T follicular helper cell (primary cell): Measurements from ENCODE around the gene ITGAL.

Experiments used
- DNase-seq: peaks from one replicate; pipeline ENCODE4 v3.0.0-alpha.2; 2020; ENCODE audit warnings: low read depth

The ITGAL gene

DNA sequence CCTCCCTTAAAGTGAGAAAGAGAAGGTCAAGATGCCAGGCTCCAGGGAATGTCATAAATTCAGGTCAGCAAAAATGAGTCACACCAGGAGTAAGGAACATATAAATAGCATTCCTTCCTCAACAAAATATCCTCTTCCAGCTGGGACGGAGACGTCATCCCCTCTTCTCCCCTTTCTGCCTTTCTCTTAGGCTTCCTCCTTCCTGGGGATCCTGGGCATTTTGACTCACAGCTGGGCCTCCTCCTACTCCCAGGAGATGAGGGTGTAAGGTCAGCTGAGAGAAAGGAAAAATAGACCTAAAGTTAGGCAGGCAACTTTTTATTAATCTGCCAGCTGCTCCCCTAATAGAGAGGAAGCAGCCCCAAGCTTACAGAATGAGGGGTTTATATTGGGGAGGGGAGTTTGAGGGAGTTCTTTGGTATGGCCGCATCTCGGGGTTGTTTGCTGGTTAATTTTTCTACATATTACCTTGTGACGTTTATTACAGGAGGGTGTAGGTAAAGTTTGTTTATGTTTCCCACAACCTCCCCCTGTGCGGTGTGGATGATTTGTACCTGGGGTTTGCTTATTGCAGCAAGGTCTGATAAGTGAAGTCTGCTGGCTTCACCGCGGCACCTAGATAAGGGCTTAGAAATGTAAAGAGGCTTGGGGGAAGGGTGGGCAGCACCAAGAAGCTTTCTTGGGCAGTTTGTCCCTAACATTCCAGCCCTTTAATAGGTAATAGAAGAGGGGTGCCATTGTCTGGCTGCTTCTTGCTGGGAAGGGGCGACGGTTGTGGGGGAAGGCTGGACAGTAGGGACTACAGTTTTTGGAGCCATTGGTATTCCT, 69.2 kb downstream of the ITGAL start:
- DNase-seq, result no peak

DNA sequence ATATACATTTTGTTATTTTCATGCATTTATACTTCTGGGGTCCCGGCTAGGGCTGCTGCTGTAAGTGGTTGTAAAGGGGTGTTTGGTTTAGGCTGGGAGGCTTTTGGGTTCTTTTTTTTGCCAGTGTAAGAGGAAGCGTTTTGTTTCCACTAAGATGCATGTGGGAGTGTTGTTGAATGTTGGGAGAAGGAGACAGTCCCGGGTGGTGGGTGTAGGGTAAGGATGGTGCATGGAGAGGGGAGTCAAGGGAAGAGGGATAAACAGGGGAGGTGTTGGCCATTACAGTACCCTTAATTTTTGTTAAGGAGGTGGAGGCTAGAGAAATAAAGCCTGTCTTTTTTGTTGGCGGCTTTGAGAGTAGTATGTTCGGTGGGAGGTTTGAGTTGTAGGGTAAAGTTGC, 70.5 kb downstream of the ITGAL start:
- no peak for DNase-seq

DNA sequence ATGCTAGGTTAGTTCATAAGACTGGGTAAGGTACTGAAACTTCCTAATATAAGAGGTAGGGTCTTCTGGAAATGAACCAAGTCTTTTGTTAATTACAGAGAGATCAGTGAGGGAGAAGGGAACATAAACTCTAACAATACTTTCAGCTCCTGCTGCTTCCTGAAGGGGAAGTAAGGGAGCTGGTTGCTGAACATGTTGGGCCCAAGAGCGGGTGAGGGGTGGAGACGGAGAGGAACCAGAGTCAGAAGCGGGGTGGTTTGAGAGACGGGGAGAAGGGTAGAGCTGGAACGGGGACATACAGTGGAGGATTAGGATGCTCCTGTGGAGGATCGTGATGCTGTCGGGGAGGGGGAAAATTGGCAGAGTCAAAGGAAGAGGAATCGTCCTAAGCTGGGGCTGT, 73.6 kb downstream of the ITGAL start:
- DNase-seq, result no peak

DNA sequence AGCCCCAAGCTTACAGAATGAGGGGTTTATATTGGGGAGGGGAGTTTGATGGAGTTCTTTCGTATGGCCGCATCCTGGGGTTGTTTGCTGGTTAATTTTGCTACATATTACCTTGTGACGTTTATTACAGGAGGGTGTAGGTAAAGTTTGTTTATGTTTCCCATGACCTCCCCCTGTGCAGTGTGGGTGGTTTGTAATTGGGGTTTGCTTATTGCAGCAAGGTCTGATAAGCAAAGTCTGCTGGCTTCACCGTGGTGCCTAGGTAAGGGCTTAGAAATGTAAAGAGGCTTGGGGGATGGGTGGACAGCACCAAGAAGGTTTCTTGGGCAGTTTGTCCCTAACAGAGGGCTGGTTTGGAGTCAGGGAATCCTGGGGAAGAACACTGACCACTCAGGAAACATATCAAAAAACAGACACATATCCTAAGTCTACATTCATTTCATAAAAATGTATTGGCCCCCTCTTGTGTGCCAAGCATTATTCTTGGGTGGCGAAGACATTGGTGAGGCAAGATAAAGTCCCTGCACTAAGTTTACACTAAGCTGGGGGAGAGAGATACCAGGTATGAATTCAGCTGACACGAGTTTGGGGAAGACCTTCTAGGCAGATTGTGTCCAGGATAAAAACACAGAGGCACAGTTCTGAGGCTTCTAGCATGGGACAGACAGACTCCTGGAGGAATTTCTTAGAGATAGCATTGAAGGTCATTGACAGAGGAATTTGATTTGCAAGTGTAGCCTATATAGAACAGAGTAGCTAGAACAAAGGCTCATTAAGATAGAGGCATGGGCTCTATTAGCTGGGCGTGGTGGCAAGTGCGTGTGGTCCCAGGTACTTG, 76.1 kb downstream of the ITGAL start:
- no peak for DNase-seq

DNA sequence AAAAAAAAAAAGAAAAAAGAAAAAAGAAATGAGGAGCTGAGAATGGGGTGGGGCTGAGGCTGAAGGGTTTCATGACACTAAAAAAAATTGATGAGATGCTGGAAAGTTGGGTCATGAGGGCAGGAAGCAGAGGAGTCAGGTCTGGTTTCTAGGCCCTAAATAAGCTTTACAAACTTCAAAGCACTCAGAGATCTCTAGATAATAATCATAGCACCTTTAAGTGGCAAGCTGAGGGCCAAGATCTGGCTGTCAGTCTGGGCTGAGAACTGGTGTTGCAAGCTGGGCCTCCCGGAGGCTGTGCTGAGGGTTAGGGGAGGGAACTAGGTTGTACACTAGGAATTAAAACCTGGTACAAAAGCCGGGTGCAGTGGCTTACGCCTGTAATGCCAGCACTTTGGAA, 79.2 kb downstream of the ITGAL start:
- DNase-seq, result peak; percentile 64

DNA sequence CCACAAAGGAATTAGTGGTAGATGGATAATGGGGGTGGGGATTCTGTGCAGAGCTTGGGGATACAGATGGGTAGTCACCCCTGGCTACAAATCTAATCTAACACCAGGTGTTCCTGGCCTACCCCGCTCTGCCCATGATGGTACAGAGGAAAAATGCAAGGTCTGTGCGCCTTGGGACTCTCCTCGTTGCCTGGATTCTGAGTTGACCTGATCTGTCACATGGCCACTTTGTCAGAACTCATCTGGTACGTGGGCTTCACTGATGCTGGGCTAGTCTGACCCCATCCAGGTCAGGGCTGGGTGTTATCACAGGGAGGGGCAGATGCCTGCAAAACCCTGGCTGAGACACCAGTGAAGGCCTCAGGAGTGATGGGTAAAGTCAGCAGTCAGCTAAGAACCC, 80.4 kb downstream of the ITGAL start:
- no peak for DNase-seq

DNA sequence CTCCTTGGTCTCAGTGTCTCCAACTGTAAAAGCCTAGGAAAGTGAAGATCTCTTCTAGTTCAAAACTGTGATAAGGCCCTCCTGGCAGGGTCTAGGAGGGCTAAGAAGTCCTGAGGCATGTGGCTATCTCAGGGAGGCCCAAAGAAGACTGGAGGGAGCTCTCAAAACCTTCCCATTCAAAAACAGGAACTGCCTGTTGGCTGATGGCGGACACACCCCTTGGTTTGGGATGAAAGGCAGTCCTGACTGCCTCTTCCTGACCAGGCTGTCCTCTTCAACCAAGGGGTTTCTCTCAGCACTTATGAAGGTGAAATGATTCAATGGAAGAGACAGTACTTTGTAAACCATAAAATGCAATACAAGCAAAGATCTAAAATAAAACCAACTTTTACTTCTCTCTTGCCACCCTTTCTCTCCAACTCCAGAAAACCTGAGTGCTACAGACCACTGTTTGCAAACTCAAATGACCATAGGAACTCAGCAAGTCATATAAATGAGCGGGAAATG, 80.9 kb downstream of the ITGAL start:
- no peak for DNase-seq

DNA sequence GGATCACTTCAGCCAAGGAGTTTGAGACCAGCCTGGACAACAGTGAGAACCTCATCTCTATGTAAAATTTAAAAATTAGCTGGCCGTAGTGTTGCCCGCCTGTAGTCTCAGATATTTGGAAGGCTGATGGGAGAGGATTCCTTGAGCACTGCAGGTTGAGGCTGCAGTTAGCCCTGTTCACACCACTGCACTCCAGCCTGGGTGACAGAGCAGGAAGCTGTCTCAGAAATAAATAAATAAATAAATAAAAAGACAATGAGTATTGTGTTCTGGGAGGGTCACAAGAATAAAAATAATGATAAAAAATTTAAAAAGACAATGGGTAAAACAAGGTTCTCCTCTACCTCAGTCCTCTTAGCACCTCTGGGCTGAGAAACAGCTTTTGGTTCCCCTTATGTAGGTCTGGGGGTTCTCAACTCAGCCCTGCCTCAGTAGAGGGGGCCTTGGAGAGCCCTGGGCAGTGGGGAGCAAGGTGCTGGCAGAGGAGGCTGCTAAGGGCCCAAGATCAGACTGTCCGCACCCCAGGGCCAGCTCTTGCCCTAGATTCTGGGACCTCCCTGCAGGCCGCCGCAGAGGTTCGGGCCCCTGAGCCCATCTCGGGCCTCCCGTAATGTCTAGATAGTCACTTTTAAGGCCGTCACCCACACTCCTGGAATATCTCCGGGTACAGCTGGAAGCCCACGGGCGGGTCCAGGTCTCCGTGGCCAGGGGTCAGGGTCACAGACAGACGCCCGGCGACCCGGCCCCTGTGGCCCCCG, 82.2 kb downstream of the ITGAL start:
- no peak for DNase-seq

DNA sequence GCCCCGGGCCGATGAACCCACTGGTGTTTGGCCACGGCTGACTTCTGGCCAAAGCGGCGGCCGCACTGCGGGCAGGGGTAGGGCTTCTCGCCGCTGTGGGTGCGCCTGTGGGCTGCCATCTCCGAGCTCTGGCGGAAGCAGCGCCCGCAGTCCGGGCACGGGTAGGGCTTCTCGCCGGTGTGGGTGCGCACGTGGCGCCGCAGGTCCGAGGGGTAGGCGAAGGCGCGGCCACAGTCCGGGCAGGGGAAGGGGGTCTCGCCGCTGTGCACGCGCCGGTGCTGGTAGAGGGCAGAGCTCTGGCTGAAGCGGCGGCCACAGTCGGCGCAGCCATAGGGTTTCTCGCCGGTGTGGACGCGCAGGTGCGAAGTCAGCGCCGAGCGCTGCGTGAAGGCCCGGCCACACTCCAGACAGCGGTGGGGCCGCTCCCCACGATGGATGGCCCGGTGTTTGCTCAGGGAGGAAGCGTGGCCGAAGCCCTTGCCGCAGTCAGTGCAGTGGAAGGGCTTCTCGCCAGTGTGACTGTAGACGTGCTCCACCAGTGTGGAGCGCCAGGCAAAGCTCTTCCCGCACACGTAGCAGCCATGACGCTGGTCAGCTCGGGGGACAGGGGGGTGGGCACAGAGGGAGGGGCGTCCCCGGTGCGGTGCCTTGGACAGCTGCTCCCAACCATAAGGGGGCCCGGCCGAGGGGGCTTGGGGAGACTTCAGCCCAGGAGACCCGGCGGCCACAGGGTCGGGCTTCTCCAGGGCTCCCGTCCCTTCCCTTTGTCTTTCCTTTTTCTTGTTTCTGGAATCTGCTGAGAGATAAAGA, 83.0 kb downstream of the ITGAL start:
- no peak for DNase-seq

DNA sequence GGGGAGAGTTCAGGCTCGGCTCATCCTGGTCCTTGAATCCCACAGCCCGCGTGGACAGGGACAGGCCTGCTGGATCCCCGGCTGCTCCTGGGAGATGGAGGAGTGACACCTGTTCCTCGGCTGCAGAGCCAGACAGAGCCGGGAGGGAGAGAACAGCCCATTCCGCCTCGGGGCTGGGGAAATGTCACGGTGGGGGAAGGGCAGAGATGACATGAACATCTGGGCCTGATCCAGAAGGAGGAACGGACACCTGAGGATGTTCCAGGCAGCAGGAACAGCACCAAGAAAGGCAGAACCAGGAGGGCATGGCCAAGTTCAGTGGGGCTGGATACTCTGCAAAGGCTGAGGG, 83.6 kb downstream of the ITGAL start:
- no peak for DNase-seq

DNA sequence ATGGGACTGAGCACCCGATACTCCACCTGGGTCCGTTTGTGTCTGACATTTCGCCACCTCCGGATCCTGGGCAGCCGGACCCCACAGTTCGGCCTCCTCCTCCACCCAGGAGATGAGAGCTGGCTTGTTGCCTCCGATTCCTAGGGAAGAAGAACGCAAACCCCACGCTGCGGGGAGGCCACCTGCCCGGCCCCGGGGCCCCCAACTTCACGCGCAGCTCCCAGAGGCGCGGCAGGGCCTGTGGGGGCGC, 85.1 kb downstream of the ITGAL start:
- no peak for DNase-seq

DNA sequence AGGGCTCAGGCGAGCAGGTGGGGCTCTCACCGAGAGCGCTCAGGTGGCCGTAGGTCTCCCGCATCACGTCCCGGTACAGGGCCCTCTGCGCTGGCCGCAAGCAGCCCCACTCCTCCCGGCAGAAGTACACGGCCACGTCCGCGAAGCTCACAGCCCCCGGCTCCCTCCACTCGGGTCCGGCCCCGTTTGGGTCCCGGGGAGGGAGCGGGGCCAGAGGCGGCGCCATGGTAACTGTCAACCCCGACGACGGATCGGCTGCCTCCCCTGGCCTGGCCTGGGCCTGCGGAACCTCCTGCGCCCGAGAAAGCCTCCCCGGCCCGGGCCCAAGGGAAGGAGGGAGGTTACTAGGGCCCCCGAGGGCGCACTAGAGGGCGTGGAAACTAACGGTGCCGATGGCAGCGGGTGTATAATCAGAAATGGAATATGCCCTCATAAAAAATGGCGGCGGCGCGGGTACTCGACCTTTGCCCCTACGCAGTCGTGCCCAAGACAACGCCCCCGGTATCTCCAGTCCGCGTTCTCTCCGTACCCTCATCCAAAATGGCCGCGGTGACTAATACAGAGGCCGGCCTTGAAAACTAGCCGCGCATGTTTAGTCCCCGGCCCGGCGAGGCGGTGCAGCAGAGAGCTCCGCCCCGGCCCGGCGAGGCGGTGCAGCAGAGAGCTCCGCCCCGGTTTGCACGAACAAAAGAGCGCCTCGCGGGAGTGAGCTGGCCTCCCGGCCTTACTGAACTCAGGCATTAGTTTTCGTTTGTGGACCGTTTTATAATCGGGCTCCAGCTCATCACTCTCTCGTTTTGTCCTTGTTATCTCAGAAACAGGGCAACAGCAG, 85.6 kb downstream of the ITGAL start, which contains the start of gene ZNF764:
ZNF764 (minus strand) TSS at position 418 of the 832 bp plus-strand sequence; CDS start at position 226, 192 bp downstream.
- peak; percentile 93 for DNase-seq

DNA sequence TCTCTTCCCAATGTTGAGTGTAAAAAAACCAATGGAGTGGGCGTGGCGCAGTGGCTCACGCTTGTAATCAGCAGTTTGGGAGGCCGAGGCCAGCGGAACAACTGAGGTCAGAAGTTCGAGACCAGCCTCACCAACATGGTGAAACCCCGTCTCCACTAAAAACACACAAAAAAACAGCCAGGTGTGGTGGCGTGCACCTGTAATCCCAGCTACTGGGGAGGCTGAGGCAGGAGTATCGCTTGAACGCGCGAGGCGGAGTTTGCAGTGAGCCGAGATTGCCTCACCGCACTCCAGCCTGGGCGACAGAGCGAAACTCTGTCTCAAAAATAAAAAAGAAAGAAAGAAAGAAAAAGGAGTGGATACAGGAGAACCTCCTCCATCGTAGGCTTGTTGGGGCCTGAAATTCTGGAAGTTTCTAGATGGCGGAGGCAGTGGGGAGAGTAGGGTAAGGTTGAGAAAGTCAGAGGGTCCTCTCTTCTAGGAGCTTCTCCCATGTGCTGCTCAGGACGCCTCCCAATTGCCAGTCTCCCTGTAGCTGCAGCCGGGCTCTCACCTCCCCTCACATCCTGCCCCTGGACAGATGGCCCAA, 86.3 kb downstream of the ITGAL start:
- no peak for DNase-seq

DNA sequence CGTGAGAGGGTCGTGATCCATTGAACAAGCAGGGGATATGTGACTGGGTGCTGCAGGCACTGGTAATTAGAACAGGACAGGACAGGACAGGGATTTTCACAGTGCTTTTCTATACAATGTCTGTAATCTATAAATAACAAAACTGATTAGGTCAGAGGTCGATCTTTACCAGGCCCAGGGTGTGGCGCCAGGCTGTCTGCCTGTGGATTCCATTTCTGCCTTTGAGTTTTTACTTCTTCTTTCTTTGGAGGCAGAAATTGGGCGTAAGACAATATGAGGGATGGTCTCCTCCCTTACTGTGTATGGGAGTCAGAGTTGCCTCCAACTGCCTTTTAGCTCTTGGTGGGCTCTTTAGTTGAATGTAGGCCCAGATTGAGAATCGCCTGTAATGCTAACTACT, 87.1 kb downstream of the ITGAL start:
- no peak for DNase-seq

DNA sequence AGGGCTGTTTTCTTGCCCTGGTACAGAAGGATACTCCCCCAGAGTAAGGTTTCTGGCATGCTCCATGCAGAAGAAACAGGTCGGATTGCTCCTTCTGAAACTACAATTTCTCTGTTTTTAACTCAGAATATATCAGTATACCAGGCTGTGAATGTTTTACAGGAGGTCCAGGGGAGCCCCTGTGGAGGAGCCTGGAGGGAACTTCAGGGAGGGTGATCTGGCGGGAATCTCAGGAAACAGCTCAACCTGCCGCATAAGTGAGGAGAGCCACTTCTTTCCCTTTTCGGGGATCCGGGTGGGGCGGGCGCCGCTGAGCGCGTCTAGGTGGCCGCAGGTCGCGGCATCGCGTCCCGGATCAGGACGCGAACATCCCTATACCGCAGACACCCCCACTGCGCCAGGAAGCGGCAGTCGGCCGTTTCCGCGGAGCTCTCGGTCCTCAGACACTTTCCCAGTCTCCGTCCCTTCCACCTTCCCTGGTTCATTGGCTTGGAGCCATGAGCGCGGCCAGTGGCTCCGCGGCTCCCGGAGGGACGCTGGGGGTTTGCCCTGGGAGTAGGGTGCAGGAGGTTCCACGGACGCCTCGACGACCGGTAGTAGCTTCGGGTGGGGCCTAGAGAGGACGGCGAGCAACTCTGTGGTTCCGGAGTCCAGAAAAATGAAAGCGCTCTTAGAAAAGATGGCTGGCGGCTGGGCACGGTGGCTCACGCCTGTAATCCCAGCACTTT, 88.7 kb downstream of the ITGAL start:
- DNase-seq, result no peak

DNA sequence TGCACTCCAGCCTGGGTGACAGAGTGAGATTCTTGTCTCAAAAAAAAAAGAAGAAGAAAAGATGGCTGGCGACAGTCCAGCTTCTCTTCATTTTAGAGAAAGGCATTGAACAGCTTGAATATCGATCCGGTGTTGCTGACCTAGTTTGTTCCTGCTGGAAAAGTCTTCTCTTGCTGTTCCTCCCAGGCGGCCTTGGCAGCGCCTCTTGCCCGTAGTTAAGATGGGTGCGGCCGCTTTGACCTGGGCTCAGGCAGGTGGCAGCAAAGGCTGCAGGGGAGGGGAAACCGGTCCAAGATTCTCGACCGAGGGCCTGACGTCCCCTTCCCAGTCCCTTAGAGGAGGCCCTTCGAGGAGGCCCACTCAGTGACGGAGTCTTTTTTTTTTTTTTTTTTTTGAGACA, 89.5 kb downstream of the ITGAL start:
- DNase-seq, result no peak

DNA sequence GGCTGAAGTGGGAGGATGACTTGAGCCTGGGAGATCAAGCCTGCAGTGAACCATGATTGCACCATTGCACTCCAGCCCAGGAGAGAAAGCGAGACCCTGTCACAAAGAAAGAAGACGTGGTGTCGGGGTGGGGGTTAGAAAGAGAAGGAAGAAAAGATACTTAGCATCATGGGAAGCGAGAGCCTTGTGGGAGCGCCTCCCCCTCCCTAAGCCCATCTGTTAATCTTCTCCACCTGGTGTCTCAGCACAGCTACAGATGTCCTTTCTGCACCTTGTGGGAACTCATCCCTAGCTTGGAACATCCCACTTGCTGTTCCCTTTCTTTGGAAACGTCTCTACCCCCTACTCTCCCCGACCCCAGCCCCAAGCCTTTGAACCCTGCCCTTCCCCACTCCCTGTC, 93.0 kb downstream of the ITGAL start:
- DNase-seq, result no peak

DNA sequence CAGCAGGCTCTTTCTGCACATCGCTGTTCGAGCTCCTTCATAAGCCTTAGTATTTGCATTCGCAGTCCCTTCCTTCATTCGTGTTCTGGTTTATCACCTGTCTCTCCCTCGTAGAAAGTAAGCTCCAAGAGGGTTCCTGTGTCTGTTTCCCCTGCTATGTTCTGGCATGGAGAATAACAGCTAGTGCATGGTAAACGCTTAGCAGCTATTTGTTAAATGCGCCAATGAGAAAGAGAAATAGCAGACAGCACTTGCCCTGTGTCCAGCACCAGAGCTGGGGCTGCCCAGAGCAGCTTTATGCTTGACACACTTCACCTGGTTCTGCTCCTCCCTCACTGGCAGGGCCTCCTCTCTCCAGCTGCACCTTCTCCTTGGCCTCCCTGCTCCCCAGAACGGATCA, 93.4 kb downstream of the ITGAL start:
- no peak for DNase-seq

DNA sequence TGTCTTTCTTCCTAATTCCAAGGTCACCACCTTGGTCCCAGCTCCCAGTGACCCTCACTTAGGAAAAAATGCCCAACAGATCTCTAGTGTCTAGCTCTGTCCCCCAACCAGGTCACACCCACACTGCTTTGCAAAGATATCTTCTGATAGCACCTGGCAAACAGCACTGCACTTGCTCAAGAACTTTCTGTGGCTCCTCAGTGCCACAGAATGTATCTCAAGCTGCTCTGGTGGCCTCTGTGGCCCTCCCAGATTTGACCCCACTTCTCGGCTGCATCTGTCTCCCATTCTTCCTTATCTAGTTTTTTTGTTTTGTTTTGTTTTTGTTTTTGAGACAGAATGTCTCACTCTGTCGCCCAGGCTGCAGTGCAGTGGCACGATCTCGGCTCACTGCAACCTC, 94.0 kb downstream of the ITGAL start:
- no peak for DNase-seq
